ENCODE results near the gene ARID5A.
A peak's percentile ranks its signal among the peaks of the same experiment; 100 is the strongest.
"Not testable (repeated sequence)": the region's sequence is repeated elsewhere in the genome, so short reads cannot be mapped to it uniquely, and the experiment has no call there.

The ARID5A gene, protein sequence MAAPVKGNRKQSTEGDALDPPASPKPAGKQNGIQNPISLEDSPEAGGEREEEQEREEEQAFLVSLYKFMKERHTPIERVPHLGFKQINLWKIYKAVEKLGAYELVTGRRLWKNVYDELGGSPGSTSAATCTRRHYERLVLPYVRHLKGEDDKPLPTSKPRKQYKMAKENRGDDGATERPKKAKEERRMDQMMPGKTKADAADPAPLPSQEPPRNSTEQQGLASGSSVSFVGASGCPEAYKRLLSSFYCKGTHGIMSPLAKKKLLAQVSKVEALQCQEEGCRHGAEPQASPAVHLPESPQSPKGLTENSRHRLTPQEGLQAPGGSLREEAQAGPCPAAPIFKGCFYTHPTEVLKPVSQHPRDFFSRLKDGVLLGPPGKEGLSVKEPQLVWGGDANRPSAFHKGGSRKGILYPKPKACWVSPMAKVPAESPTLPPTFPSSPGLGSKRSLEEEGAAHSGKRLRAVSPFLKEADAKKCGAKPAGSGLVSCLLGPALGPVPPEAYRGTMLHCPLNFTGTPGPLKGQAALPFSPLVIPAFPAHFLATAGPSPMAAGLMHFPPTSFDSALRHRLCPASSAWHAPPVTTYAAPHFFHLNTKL

GRCh38 chr2:96536445-96537065 is at the start of gene ARID5A:
Gene ARID5A (plus strand): TSS chr2:96536752. CDS start chr2:96536827, 75 bp downstream.
- DNase-seq, result peak; percentile 95

DNA sequence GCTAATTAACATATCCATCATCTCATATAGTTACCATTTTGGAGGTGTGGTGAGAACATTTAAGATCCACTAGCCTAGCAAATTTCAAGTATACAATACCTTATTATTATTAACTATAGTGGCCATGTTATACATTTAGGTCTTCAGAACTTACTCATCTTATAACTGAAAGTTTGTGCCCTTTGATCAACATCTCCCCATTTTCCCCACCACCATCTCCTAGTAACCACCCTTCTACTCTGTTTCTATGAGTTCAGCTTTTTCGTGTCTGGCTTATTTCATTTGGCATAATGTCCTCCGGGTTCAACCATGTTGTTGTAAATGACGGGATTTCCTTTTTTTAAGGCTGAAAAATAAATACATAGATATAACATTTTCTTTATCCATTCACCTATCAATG is 47.3 kb upstream of the ARID5A start:
- no peak for DNase-seq

- no peak for DNase-seq
Measured at GRCh38 chr2:96489663-96490062, 46.9 kb upstream of the ARID5A start.

- no peak for DNase-seq
Measured at GRCh38 chr2:96491860-96492497, 44.6 kb upstream of the ARID5A start.

DNA sequence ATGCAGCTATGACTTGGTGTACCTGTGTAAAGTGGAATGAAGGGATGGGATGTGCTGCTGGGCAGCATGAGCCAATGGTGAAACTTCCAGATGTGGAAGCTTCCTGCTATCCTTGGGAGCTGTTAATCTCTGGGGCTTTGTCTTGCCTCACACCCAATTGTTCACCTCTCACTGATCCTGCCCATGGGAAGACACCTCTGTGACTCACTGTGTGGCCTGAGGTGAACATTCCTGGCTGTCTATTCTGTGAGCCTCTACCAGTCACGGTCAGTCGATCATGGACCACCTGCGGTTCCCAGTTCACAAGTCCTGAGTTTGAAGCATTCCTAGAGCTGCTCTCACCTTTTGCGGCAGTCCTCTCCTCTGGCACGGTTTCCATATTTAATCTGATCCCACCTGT is 43.5 kb upstream of the ARID5A start:
- DNase-seq, result no peak

- DNase-seq, result no peak
Measured at GRCh38 chr2:96494188-96494587, 42.4 kb upstream of the ARID5A start.

- DNase-seq, result no peak
Measured at GRCh38 chr2:96495982-96496629, 40.4 kb upstream of the ARID5A start.

- no peak for DNase-seq
Measured at GRCh38 chr2:96498021-96498431, 38.5 kb upstream of the ARID5A start.

DNA sequence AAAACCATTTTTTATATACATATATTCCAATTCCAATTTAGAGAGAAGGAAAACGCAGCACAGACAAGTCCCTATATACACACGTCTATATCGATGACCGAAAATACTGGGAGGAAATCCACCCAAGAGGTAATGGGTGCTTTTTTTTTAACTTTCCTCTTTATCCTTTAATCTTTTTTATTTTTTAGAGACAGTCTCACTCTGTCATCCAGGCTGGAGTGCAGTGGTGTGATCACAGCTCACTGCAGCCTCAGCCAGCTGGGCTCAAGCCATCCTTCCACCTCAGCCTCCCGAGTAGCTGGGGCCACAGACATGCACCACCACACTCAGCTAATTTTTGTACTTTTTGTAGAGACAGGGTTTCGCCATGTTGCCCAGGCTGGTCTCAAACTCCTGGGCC is 37.9 kb upstream of the ARID5A start:
- DNase-seq, result not testable (repeated sequence)

- DNase-seq, result no peak
Measured at GRCh38 chr2:96499061-96499960, 37.2 kb upstream of the ARID5A start.

DNA sequence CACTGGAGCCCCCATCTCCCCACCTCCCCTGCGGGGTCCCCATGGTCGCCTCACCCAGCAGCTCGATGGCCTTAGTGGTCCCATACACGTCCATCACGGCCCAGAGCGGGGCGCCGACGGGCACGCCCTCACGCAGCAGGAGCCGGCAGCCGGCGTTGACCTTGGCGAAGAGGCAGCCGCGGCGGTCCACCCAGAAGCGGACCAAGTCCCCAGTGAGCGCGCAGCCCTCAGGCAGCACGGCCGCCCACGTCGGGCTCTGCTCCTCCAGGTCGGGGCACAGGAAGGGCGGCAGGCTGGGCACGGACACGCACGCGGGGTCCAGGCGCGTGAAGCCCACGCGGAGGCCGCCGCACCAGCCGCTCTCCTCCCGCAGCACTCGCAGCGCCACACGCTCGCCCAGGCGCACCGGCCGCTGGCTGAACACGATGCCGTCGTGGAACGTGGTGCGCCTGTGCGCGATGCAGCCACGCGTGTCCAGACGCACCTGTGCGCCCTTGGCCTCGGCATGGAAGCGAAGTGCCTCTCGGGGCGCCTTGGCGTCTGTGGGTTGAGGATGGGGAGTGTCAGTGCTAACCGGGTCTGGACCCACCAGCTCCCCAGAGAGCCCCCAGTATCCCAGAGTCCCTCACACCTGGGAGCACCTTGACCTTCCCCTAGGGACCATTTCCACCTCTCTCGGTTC is 36.0 kb upstream of the ARID5A start:
- no peak for DNase-seq

GRCh38 chr2:96501471-96501874 is 35.1 kb upstream of the ARID5A start:
- DNase-seq, result no peak

- no peak for DNase-seq
Measured at GRCh38 chr2:96501886-96502810, 34.4 kb upstream of the ARID5A start.

DNA sequence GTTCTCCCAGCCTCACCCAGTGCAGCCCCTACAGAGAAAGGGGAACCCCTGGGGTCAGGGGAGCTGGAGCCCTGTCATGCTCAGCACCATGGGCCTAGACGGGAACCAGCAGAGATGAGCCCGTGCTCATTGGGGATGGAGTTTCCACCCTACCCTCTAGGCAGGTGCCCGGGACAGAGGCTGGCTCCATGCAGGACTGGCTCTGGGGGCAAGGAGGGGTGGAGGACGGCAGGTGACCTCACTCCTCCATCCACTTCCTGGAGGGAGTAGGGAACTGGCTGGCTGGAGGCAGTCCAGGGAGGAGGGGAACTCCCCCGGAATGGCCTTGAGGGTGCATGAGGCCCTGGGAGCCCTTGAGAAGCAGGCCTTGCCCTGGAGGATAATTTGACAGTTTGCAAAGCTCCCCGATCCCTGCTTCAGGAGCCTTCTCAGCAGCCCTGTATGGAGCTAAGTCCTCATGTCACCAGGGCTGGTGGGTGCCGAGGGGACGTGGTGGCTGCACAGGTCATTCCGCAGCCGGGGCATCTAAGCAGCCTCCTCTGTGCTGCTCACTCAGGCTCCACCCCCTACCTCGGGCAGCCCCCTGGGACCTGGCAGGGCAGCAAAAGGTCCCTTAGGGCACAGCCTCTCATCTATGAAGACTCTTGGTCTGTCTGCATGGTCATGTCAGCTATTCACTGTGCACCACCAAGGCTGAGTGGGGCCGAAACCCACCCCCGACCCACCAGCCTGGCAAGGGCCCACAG is 33.5 kb upstream of the ARID5A start:
- no peak for DNase-seq

GRCh38 chr2:96503637-96504243 is 32.8 kb upstream of the ARID5A start:
- no peak for DNase-seq

DNA sequence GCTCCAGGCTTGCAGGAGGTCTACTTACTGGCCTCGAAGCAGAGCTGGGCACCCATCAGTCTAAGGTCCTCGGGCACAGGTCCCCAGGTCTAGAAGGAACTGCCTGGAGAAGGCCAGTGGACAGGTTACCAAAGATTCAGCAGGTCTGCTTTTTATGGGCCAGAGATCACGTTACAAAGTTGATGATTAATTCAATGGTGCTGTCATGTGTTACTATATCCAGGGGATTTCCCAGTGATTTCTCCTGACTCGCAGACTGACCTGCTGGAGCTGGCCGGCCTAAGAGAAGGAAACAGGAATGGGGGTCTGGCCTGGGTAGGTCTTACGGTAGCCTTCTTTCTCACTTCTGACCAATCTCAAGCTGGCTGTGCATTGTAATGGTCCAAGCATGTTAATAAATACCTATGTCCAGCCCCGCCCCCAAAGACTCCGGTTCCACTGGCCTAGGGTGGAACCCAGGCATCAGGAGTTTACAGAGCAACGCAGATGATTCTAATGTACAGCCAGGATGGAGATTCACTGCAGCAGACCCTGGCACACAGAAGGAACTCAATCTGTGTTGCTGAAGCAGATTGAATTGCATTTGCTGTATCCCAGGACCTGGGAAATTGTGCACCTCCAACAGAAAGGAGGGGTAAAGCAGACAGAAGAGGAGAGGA is 31.2 kb upstream of the ARID5A start, which contains the start of gene NEURL3:
Gene NEURL3 (minus strand): TSS at position 127 of the 659 bp plus-strand sequence. CDS start 71 bp downstream, at position 56.
- no peak for DNase-seq

DNA sequence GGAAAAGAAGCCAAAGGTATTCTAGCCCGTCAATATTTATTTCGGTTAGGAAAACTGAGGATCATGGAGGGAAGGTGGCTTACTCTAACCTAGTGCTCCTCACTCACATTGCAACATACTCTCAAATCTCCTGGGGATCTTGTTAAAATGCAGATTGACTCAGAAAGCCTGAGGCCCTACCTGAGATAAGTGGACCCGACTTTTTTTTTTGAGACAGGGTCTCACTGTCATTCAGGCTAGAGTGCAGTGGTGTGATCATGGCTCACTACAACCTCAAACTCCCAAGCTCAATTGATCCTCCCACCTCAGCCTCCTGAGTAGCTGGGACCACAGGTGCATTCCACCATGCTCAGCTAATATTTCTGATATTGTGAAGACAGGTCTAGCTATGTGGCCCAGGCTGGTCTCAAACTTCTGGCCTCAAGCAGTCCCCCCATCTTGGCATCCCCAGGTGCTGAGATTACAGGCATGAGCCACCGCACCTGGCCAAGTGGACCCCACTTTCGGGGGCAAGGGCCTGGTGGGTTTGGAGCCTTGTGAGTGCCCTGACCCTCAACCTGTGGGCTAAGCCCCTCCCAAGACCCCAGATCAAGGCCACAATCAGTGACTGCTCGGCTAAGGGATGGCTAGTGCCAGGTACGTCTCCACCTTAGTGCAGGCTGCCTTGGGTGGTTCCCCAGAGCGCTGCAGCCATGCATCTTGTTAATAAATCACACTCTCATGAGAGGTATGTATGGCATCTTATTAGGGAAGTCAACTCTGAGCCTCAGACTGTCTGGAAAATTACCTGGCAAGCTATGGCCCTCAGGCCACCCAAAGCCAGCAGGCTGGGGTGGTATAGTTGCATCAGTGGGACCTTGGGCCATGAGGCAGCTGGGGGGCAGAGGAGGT is 30.3 kb upstream of the ARID5A start:
- DNase-seq, result no peak

Measured in RPMI8226 (cell line).